ENCODE results near the gene DZANK1. TPM values are rescaled to one million over a fixed set of nuclear protein-coding genes. Genes with fewer than 3 reads are reported as not detected.
"Not testable (repeated sequence)": the region's sequence is repeated elsewhere in the genome, so short reads cannot be mapped to it uniquely, and the experiment has no call there.

The DZANK1 gene
- total RNA-seq, 1 donor = 1.4 TPM

DNA sequence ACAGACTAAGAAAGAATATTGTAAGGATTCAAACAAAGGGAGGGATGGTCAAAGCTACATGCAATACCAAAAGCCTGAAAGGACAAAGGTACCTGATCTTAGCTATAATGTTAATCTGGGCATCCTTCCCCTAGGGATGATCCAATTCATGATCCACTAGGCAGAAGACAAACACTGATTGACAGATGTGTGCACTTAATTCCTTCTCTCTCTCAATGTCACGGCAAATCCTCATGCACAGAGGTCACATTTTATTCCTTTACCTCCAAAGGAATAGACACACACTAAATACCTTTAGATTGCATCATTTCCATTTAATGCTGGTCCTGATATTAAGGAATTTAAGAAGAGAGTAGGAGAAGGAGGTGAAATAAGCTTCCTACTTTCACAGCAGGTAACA, 105.2 kb downstream of the DZANK1 start:
- Histone ChIP-seq H3K27me3 (ENCODE audit: insufficient read depth, low read length) (peaks cover 3% of the 10 kb centered on the region), H3K4me2 (ENCODE audit: insufficient read depth, low read length) (no peak overlapping the region), H3K27ac (ENCODE audit: low read depth, low read length) (no peak overlapping the region), H3K36me3 (ENCODE audit: insufficient read depth, low read length) (no peaks in the 10 kb centered on the region), H3K4me3 (ENCODE audit: insufficient read depth, low read length) (no peak overlapping the region), H3K4me1 (ENCODE audit: insufficient read depth, low read length) (no peaks in the 10 kb centered on the region), H4K20me1 (ENCODE audit: insufficient read depth, low read length) (no peaks in the 10 kb centered on the region), H3K9me3 (ENCODE audit: low read depth, low read length) (no peaks in the 10 kb centered on the region), H2AFZ (ENCODE audit: low read length) (no peak overlapping the region), H3K79me2 (ENCODE audit: insufficient read depth, low read length) (no peaks in the 10 kb centered on the region)
- no peak for DNase-seq (ENCODE audit: insufficient read length, low spot score, missing footprints)
- TF ChIP-seq CTCF (IDR thresholded peaks at IDR 0.05; ENCODE audit: extremely low read depth, low read depth, low read length) = no peak

DNA sequence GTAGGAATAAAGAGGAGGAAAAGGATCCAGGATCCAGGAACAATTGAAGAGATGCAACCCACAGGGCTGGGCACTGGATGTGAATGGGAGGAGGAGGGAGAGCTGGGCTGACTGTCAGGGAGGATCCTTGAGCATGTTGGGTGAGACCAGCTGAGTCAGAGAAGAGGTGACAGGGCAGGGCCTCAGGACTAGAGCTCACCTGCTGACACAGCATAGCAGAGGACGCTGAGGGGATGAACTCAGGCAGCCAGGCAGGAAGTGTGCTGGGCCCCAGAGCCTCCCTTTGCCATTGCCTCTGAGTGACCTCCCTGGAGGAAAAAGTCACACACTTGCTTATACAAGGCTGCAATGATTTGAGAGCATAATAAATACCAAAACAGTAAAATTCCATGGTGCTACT, 106.2 kb downstream of the DZANK1 start:
- H3K79me2 ChIP-seq (ENCODE audit: insufficient read depth, low read length) = no peaks in the 10 kb centered on the region
- no peaks in the 10 kb centered on the region for H3K4me1 ChIP-seq (ENCODE audit: insufficient read depth, low read length)
- H3K4me2 ChIP-seq (ENCODE audit: insufficient read depth, low read length) = no peak overlapping the region

GRCh38 chr20:18359854-18360253, 107.0 kb downstream of the DZANK1 start:
- no peaks in the 10 kb centered on the region for H3K4me1 ChIP-seq (ENCODE audit: insufficient read depth, low read length)
- H3K4me3 ChIP-seq (ENCODE audit: insufficient read depth, low read length) = no peak overlapping the region
- TF ChIP-seq CTCF (IDR thresholded peaks at IDR 0.05; ENCODE audit: extremely low read depth, low read depth, low read length) = no peak
- no peaks in the 10 kb centered on the region for H3K9me3 ChIP-seq (ENCODE audit: low read depth, low read length)
- H4K20me1 ChIP-seq (ENCODE audit: insufficient read depth, low read length) = no peaks in the 10 kb centered on the region
- H3K79me2 ChIP-seq (ENCODE audit: insufficient read depth, low read length) = no peaks in the 10 kb centered on the region
- H3K36me3 ChIP-seq (ENCODE audit: insufficient read depth, low read length) = no peaks in the 10 kb centered on the region
- no peak for DNase-seq (ENCODE audit: insufficient read length, low spot score, missing footprints)
- no peak overlapping the region for H3K27ac ChIP-seq (ENCODE audit: low read depth, low read length)
- no peak overlapping the region for H3K4me2 ChIP-seq (ENCODE audit: insufficient read depth, low read length)
- H3K27me3 ChIP-seq (ENCODE audit: insufficient read depth, low read length) = peaks cover 3% of the 10 kb centered on the region
- no peak overlapping the region for H2AFZ ChIP-seq (ENCODE audit: low read length)

More for the DNA sequence above, 106.2 kb downstream of the DZANK1 start:
- no peaks in the 10 kb centered on the region for H3K36me3 ChIP-seq (ENCODE audit: insufficient read depth, low read length)
- H4K20me1 ChIP-seq (ENCODE audit: insufficient read depth, low read length) = no peaks in the 10 kb centered on the region
- no peaks in the 10 kb centered on the region for H3K9me3 ChIP-seq (ENCODE audit: low read depth, low read length)
- H3K4me3 ChIP-seq (ENCODE audit: insufficient read depth, low read length) = no peak overlapping the region
- no peak for TF ChIP-seq CTCF (IDR thresholded peaks at IDR 0.05; ENCODE audit: extremely low read depth, low read depth, low read length)
- no peak overlapping the region for H2AFZ ChIP-seq (ENCODE audit: low read length)
- DNase-seq (ENCODE audit: insufficient read length, low spot score, missing footprints) = no peak
- peaks cover 3% of the 10 kb centered on the region for H3K27me3 ChIP-seq (ENCODE audit: insufficient read depth, low read length)
- H3K27ac ChIP-seq (ENCODE audit: low read depth, low read length) = no peak overlapping the region

GRCh38 chr20:18349749-18350148, 117.1 kb downstream of the DZANK1 start:
- H3K79me2 ChIP-seq (ENCODE audit: insufficient read depth, low read length); H3K4me1 ChIP-seq (ENCODE audit: insufficient read depth, low read length); H4K20me1 ChIP-seq (ENCODE audit: insufficient read depth, low read length); H3K27ac ChIP-seq (ENCODE audit: low read depth, low read length); DNase-seq (ENCODE audit: insufficient read length, low spot score, missing footprints); H3K36me3 ChIP-seq (ENCODE audit: insufficient read depth, low read length); H3K27me3 ChIP-seq (ENCODE audit: insufficient read depth, low read length); H3K4me3 ChIP-seq (ENCODE audit: insufficient read depth, low read length); H2AFZ ChIP-seq (ENCODE audit: low read length); H3K9me3 ChIP-seq (ENCODE audit: low read depth, low read length); H3K4me2 ChIP-seq (ENCODE audit: insufficient read depth, low read length): not testable (repeated sequence)

Small RNA genes within 50 kb of the gene (small RNA-seq; reads per million reads assigned to genes)
- not detected for gene MIR3192
- not detected for gene RNA5SP476

Other genes starting within 250 kb of the DZANK1 start
- 18.0 and 19.5 TPM in 2 replicates for gene ZNF133, start 178.5 kb downstream of the DZANK1 start, total RNA-seq
- 20.3 and 20.6 TPM in 2 replicates for gene POLR3F, start 360 bp upstream of the DZANK1 start, total RNA-seq
- 18.5 and 24.8 TPM in 2 replicates for gene RBBP9, start 30.2 kb upstream of the DZANK1 start, total RNA-seq
- gene SEC23B, start 40.9 kb upstream of the DZANK1 start, total RNA-seq = 30.8 and 31.5 TPM in 2 replicates
- 53.9 and 59.7 TPM in 2 replicates for gene SMIM26, start 100.4 kb upstream of the DZANK1 start, total RNA-seq
- 52.1 and 53.6 TPM in 2 replicates for gene DTD1, start 121.0 kb upstream of the DZANK1 start, total RNA-seq

Data from osteoblast (primary cell).